PC-3 (cell line): ENCODE data around the gene HOXB7.

ENCODE experiments used
- CTCF ChIP-seq: fragments of 300-600 bp; sonication (generic); conservative IDR thresholded peaks from 2 replicates; pipeline ENCODE4 v1.5.1; 2017; ENCODE audit warnings: antibody characterized with exemption, low read depth, mild to moderate bottlenecking, low read length
- EZH2 ChIP-seq: fragments of 300-600 bp; sonication (generic); IDR thresholded peaks from one replicate; pipeline ENCODE4 v1.6.1; 2017; ENCODE audit warnings: antibody characterized with exemption, mild to moderate bottlenecking, low read length; ENCODE audit not compliant: unreplicated experiment
- EZH2phosphoT487 ChIP-seq: fragments of 300-600 bp; sonication (generic); IDR thresholded peaks from 2 replicates; pipeline ENCODE4 v1.6.1; 2018; ENCODE audit warnings: mild to moderate bottlenecking, antibody characterized with exemption, low read length, borderline replicate concordance

- TF ChIP-seq EZH2 (no peak), CTCF (no peak), EZH2phosphoT487 (no peak)
Observed at GRCh38 chr17:48630009-48630924, 19.4 kb upstream of the HOXB7 start.
